ENCODE measurements around the gene PPIP5K2.

Gene PPIP5K2

DNA sequence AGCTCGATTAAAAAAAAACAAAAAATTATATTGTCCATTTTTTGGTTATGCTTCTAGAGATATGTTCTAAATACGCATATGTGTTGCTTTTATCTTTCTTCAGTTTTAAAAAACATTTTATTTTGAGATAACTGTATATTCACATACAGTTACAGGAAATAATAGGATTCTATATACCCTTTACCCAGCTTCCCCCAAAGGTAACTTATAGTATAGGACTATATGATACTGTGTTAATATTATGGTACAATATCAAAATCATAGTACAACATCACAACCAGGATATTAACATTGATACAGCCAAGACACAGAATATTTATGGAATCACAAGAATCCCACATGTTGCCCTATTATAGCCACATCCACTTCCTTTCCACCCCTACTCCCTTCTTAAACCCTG lies 129.0 kb downstream of the PPIP5K2 start:
- no peak overlapping the region for H3K27ac ChIP-seq
- no peaks in the 10 kb centered on the region for H3K36me3 ChIP-seq (replicated peaks)
- H3K27me3 ChIP-seq (replicated peaks): no peaks in the 10 kb centered on the region
- TF ChIP-seq, protein P1, sequence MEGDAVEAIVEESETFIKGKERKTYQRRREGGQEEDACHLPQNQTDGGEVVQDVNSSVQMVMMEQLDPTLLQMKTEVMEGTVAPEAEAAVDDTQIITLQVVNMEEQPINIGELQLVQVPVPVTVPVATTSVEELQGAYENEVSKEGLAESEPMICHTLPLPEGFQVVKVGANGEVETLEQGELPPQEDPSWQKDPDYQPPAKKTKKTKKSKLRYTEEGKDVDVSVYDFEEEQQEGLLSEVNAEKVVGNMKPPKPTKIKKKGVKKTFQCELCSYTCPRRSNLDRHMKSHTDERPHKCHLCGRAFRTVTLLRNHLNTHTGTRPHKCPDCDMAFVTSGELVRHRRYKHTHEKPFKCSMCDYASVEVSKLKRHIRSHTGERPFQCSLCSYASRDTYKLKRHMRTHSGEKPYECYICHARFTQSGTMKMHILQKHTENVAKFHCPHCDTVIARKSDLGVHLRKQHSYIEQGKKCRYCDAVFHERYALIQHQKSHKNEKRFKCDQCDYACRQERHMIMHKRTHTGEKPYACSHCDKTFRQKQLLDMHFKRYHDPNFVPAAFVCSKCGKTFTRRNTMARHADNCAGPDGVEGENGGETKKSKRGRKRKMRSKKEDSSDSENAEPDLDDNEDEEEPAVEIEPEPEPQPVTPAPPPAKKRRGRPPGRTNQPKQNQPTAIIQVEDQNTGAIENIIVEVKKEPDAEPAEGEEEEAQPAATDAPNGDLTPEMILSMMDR (IDR thresholded peaks at IDR 0.05; ENCODE audit: low read depth, low read length, missing control alignments): no peak
- in situ Hi-C loops (cut with HindIII; ENCODE audit: low pct_ligation_motif_present, low sequenced_read_pairs): no loop called here
- no peak overlapping the region for H3K4me3 ChIP-seq (ENCODE audit: low read depth, low read length)
- no peak for DNase-seq

DNA sequence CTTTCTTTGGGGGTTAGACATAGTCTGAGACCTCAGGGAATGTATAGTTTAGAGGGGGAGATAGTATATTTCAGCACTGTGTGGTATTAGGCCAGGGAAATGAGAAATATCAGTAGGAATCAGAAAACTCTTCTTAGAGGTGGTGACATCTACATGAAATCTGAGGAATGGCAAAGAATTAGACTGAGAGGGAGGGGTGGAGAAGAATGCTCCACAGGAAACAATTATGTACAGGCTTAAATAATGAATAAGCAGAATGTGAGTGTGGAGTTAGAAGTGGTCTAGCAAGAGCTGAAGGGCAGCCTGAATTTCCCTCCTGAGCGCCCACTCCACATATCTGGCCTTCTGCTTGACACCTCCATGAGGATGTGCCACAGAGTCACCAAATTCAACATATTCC lies 134.8 kb downstream of the PPIP5K2 start:
- DNase-seq: no peak

GRCh38 chr5:103255691-103256090 lies 135.6 kb downstream of the PPIP5K2 start:
- H3K4me3 ChIP-seq (ENCODE audit: low read depth, low read length): no peak overlapping the region
- no peak for DNase-seq
- no peak overlapping the region for H3K27ac ChIP-seq
- TF ChIP-seq, protein P1 (IDR thresholded peaks at IDR 0.05; ENCODE audit: low read depth, low read length, missing control alignments): no peak
- H3K36me3 ChIP-seq (replicated peaks): no peaks in the 10 kb centered on the region
- in situ Hi-C loops (cut with HindIII; ENCODE audit: low pct_ligation_motif_present, low sequenced_read_pairs): no loop called here
- H3K27me3 ChIP-seq (replicated peaks): no peaks in the 10 kb centered on the region

More for the DNA sequence above, 134.8 kb downstream of the PPIP5K2 start:
- Histone ChIP-seq H3K27ac (no peak overlapping the region), H3K36me3 (replicated peaks) (no peaks in the 10 kb centered on the region), H3K4me3 (ENCODE audit: low read depth, low read length) (no peak overlapping the region), H3K27me3 (replicated peaks) (no peaks in the 10 kb centered on the region)
- TF ChIP-seq, protein P1 (IDR thresholded peaks at IDR 0.05; ENCODE audit: low read depth, low read length, missing control alignments): no peak
- in situ Hi-C loops (cut with HindIII; ENCODE audit: low pct_ligation_motif_present, low sequenced_read_pairs): no loop called here

DNA sequence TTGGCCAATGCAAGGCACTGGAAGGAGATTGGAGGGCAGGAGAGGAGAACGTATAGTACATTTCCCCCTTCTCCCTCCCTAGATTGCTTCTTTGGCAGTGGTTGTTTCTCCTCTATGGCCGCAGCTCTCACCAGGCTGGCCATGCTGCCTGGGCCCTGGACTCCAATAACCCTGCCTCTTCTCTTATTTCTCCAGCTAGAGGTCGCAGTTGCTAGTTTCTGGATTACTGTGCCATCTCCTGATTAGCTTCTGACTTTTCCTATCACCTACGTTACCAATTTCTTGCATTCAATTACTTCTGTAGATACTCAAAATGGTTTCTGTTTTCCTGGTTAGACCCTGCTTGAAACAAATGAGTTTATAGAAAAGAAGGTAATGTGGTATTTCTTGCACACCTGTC lies 136.1 kb downstream of the PPIP5K2 start:
- no peak overlapping the region for H3K4me3 ChIP-seq (ENCODE audit: low read depth, low read length)
- no peaks in the 10 kb centered on the region for H3K27me3 ChIP-seq (replicated peaks)
- in situ Hi-C loops (cut with HindIII; ENCODE audit: low pct_ligation_motif_present, low sequenced_read_pairs): no loop called here
- no peak overlapping the region for H3K27ac ChIP-seq
- H3K36me3 ChIP-seq (replicated peaks): no peaks in the 10 kb centered on the region
- TF ChIP-seq, protein P1 (IDR thresholded peaks at IDR 0.05; ENCODE audit: low read depth, low read length, missing control alignments): peak; percentile 31
- no peak for DNase-seq

DNA sequence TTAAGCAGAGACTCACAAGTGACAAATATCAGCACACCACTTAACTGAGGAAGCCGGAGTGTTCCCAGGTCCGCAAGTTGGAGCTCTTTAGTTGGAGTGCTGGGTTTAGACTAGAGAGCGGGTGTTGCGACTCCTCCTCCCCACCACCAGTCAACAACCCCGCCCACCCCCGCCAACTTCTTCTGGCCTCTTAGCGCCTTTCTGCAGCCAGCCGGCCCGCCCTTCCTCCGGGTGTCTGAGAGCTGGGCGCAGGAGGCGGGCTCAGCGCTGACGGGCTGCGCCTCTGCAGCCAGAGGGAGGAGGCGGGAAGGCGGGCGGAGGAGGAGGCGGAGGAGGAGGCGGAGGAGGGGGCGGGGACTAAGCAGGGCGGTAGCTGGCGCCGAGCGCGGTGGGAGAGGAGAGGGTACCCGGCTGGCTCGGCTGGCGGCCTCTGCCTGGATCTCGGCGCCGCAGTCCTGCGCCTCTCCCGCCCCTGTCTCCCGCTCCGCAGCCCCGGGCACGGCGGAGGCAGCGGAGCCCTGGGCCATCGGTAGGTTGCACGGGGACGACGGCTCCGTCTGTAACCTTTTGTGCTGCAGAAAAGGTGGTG lies 138.4 kb downstream of the PPIP5K2 start, which contains the start of gene MACIR:
MACIR (plus strand) TSS at position 396 of the 589 bp plus-strand sequence. CDS start 17,157 bp downstream, outside the sequence.
- Histone ChIP-seq H3K27ac (peak within 1 kb of the TSS; percentile 76), H3K36me3 (replicated peaks) (no peaks in the 10 kb centered on the region), H3K4me3 (ENCODE audit: low read depth, low read length) (peak within 1 kb of the TSS; percentile 85), H3K27me3 (replicated peaks) (no peaks in the 10 kb centered on the region)
- TF ChIP-seq, protein P1 (IDR thresholded peaks at IDR 0.05; ENCODE audit: low read depth, low read length, missing control alignments): no peak
- in situ Hi-C loops (cut with HindIII; ENCODE audit: low pct_ligation_motif_present, low sequenced_read_pairs): no loop called here
- peak; percentile 96 for DNase-seq
